RCC 7860 (cell line): Measurements from ENCODE around the gene KRTAP19-2.
"Not testable (repeated sequence)": the region's sequence is repeated elsewhere in the genome, so short reads cannot be mapped to it uniquely, and the experiment has no call there.

Experiments
- DNase-seq: peaks from one replicate; pipeline ENCODE4 v3.0.0-alpha.2; 2015; ENCODE audit warnings: low spot score
- FAIRE-seq: peaks from 2 replicates; lab custom pipeline; 2012; peaks lifted over from hg19 to GRCh38; lab: Jason Lieb, UNC

Gene KRTAP19-2

GRCh38 chr21:30487336-30487735, at the start of gene KRTAP19-2:
Gene KRTAP19-2, minus strand, starts transcription at chr21:30487436. Its CDS starts 88 bp downstream, at chr21:30487348.
- DNase-seq (no peak), FAIRE-seq (no peak)

GRCh38 chr21:30518876-30519275, 31.6 kb upstream of the KRTAP19-2 start:
- DNase-seq (no peak), FAIRE-seq (no peak)

- DNase-seq (no peak), FAIRE-seq (no peak)
These were observed 28.4 kb upstream of the KRTAP19-2 start for GRCh38 chr21:30515681-30516080.

- FAIRE-seq, DNase-seq: not testable (repeated sequence)
These were observed 18.5 kb upstream of the KRTAP19-2 start for GRCh38 chr21:30505621-30506205.

GRCh38 chr21:30502041-30502440, 14.8 kb upstream of the KRTAP19-2 start, which contains the start of gene KRTAP19-5:
Gene KRTAP19-5, minus strand, starts transcription at chr21:30502141. Its CDS starts 51 bp downstream, at chr21:30502090.
- DNase-seq (no peak), FAIRE-seq (no peak)

GRCh38 chr21:30497065-30497464, 9.8 kb upstream of the KRTAP19-2 start, which contains the start of gene KRTAP19-4:
Gene KRTAP19-4, minus strand, starts transcription at chr21:30497165. Its CDS starts 55 bp downstream, at chr21:30497110.
- DNase-seq (no peak), FAIRE-seq (no peak)

- DNase-seq, result no peak
- FAIRE-seq, result no peak
These were observed 4.8 kb upstream of the KRTAP19-2 start, which contains the start of gene KRTAP19-3 for GRCh38 chr21:30491963-30492428. Gene KRTAP19-3, minus strand, starts transcription at chr21:30492013. Its CDS starts 56 bp downstream, at chr21:30491957.

- DNase-seq (no peak), FAIRE-seq (no peak)
These were observed 1.1 kb downstream of the KRTAP19-2 start for GRCh38 chr21:30486180-30486579.

- DNase-seq (no peak), FAIRE-seq (no peak)
These were observed 5.1 kb downstream of the KRTAP19-2 start for GRCh38 chr21:30482130-30482529.

- no peak for DNase-seq
- FAIRE-seq, result no peak
These were observed 7.1 kb downstream of the KRTAP19-2 start, which contains the start of gene KRTAP19-1 for GRCh38 chr21:30480145-30480544. Gene KRTAP19-1, minus strand, starts transcription at chr21:30480367. Its CDS starts 50 bp downstream, at chr21:30480317.

- no peak for FAIRE-seq
- DNase-seq, result no peak
These were observed 8.0 kb downstream of the KRTAP19-2 start for GRCh38 chr21:30479259-30479658.

- FAIRE-seq, result no peak
- no peak for DNase-seq
These were observed 9.2 kb downstream of the KRTAP19-2 start for GRCh38 chr21:30478004-30478403.

GRCh38 chr21:30468900-30469714, 18.1 kb downstream of the KRTAP19-2 start:
- DNase-seq, result no peak
- no peak for FAIRE-seq

GRCh38 chr21:30463713-30464112, 23.5 kb downstream of the KRTAP19-2 start:
- FAIRE-seq, result no peak
- DNase-seq, result peak; percentile 7

GRCh38 chr21:30448514-30448913, 38.7 kb downstream of the KRTAP19-2 start:
- FAIRE-seq (no peak), DNase-seq (no peak)

- DNase-seq (no peak), FAIRE-seq (no peak)
These were observed 40.2 kb downstream of the KRTAP19-2 start for GRCh38 chr21:30447056-30447455.

- DNase-seq, result no peak
- no peak for FAIRE-seq
These were observed 43.0 kb downstream of the KRTAP19-2 start for GRCh38 chr21:30444204-30444603.

GRCh38 chr21:30443226-30443625, 44.0 kb downstream of the KRTAP19-2 start:
- FAIRE-seq (no peak), DNase-seq (no peak)

- FAIRE-seq (no peak), DNase-seq (no peak)
These were observed 47.3 kb downstream of the KRTAP19-2 start, which contains the start of gene KRTAP15-1 for GRCh38 chr21:30439975-30440374. Gene KRTAP15-1, plus strand, starts transcription at chr21:30440275. Its CDS starts 53 bp downstream, at chr21:30440328.
